Epithelial cell of proximal tubule (primary cell): ENCODE measurements around the gene PLXNA4. TPM values are rescaled to one million over a fixed set of nuclear protein-coding genes. Genes with fewer than 3 reads are reported as not detected.

Experiments used
- DNase-seq: peaks from one replicate; pipeline ENCODE4 v3.0.0-alpha.2; 2011; ENCODE audit warnings: low read depth
- H3K4me3 ChIP-seq: 2 replicates; pipeline ENCODE4 v1.5.1; 2011; ENCODE audit warnings: low read depth, mild to moderate bottlenecking, low read length
- total RNA-seq: library from RNA; depleted of rRNA; stranded (reverse); fragments of >200 nt; gene quantifications from 2 replicates; pipeline ENCODE4 v1.2.3, GENCODE V29; 2015
- TF ChIP-seq, protein P1 (sequence below): conservative IDR thresholded peaks from 2 replicates; pipeline ENCODE4 v1.5.1; 2012; ENCODE audit warnings: low read depth, mild to moderate bottlenecking, low read length

Gene PLXNA4
- total RNA-seq, 1 donor from 2014 or later = not detected

DNA sequence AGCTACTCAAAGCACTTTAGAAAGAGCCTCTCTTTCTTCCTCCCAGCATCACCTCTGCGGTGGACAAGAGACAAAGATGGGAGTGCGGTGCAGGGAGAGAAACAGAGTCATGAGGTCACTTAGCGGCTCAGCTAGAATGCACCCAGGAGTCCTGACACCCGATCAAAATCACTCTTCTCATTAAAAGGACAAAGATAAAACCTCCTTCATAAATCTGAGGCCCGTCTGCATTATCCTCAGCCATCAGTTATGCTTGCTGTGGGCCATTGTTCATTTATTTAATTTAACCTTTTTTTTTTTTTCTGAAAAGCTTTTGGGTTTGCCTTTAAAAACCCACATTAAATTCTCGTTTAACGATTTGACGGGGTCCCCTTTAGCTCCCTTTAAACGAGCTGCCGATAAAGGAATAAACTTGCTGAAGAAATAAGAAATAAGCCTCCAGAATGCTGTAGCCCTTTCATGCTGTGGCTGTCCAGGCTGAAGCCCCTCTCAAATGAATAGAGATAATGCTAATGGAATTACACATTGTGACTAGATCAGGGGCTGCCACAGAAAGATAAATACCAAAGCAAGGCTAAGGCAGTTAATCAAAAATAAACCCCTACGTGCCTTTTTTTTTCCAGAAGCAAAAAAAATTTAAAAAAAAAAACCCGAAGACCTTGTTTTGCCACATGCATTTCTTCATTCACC, 16.1 kb upstream of the PLXNA4 start:
- no peak for DNase-seq
- H3K4me3 ChIP-seq = no peak overlapping the region
- TF ChIP-seq, protein P1, sequence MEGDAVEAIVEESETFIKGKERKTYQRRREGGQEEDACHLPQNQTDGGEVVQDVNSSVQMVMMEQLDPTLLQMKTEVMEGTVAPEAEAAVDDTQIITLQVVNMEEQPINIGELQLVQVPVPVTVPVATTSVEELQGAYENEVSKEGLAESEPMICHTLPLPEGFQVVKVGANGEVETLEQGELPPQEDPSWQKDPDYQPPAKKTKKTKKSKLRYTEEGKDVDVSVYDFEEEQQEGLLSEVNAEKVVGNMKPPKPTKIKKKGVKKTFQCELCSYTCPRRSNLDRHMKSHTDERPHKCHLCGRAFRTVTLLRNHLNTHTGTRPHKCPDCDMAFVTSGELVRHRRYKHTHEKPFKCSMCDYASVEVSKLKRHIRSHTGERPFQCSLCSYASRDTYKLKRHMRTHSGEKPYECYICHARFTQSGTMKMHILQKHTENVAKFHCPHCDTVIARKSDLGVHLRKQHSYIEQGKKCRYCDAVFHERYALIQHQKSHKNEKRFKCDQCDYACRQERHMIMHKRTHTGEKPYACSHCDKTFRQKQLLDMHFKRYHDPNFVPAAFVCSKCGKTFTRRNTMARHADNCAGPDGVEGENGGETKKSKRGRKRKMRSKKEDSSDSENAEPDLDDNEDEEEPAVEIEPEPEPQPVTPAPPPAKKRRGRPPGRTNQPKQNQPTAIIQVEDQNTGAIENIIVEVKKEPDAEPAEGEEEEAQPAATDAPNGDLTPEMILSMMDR = no peak

- TF ChIP-seq, protein P1 = no peak
- no peak for DNase-seq
- no peak overlapping the region for H3K4me3 ChIP-seq
Observed at GRCh38 chr7:132590162-132590561, 13.9 kb upstream of the PLXNA4 start.

- DNase-seq = no peak
- TF ChIP-seq, protein P1 = no peak
- no peak overlapping the region for H3K4me3 ChIP-seq
Observed at GRCh38 chr7:132588596-132588995, 12.3 kb upstream of the PLXNA4 start.

GRCh38 chr7:132584796-132585494, 8.7 kb upstream of the PLXNA4 start:
- H3K4me3 ChIP-seq = no peak overlapping the region
- TF ChIP-seq, protein P1 = no peak
- no peak for DNase-seq

DNA sequence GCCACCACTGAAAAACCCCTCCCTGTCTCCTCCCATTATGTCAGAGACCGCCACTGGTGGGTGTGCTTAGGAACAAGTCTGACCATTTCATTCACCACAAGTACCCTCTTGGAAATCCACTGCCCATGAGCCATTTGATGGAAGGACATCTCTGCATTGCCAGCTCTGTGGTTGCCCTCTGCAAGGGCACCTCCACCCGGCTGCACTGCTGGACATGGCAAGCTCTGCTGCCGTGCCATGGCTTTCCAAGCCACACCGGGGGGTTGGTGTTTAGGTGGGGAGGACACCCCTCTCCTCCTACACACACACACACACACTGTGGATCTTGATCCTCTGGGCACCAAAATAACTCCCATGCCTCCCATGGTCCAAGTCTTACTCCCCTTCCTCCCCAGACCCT, 5.2 kb upstream of the PLXNA4 start:
- H3K4me3 ChIP-seq = no peak overlapping the region
- DNase-seq = no peak
- TF ChIP-seq, protein P1 = no peak

DNA sequence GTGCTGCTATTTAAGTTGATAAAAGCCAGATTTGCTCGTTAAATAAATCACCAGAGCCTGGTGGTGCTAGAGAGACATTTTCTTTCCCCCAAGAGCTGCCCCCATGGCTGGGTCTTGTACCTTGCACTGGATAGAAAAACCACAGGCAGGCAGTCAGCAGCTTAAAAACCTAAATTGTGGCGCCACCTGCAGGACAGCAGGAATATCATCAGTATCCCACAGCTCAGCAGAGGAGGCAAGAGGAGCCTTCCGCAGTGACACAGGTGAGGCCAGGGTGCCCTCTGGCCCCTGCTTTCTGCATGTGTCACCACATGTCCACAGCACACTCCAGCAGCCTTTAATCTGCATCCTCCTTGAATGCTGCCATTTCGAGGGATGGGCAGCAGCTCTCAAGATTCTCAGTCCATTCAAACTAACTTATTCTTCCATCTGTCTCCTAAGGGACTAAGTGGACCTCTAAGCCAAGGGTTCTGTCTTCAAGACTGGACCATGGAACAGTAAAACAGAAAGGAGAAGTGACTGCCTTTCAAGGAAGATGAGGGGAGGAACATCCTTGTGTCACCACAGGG, 4.5 kb upstream of the PLXNA4 start:
- no peak overlapping the region for H3K4me3 ChIP-seq
- DNase-seq = peak; percentile 23
- TF ChIP-seq, protein P1 = peak; percentile 75

DNA sequence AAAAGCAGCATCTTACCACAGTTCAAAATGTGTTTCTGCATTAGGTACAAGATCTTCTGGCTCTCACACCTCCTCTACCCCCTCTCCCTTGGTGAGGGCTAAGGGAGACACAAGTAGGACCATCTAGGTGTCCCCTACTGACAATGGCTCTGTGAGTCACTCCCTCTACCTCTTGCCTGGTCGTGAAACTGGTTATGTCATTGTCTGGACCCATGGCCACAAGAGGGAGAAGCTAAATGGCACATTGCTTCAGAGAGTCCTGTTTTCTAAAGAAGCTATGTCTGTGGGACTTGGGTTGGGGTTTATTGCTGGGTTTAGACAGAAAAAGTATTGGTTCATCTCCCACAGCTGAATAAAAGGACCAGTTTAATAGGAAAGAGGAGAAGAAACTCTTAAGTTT, 4.0 kb upstream of the PLXNA4 start:
- DNase-seq = no peak

More for the DNA sequence above, 4.0 kb upstream of the PLXNA4 start:
- TF ChIP-seq, protein P1 = no peak
- H3K4me3 ChIP-seq = no peak overlapping the region
